GM23248 (cell line): ENCODE measurements around the gene KRTAP10-8.

ENCODE experiments used
- EZH2 ChIP-seq: fragments of 200-600 bp; sonication (generic); IDR thresholded peaks from 2 replicates; pipeline ENCODE4 v1.6.1; 2018; ENCODE audit warnings: antibody characterized with exemption, mild to moderate bottlenecking; ENCODE audit not compliant: insufficient read depth, poor library complexity, severe bottlenecking
- EZH2phosphoT487 ChIP-seq: fragments of 200-600 bp; sonication (generic); IDR thresholded peaks from 2 replicates; pipeline ENCODE4 v1.6.1; 2018; ENCODE audit warnings: antibody characterized with exemption, moderate library complexity, mild to moderate bottlenecking, low read depth; ENCODE audit not compliant: insufficient read depth

- TF ChIP-seq EZH2 = no peak
- TF ChIP-seq EZH2phosphoT487 = no peak
Observed at GRCh38 chr21:44568667-44569556, 43.0 kb upstream of the KRTAP10-8 start.
